ENCODE measurements around the gene ZNF669.

ZNF669 gene

DNA sequence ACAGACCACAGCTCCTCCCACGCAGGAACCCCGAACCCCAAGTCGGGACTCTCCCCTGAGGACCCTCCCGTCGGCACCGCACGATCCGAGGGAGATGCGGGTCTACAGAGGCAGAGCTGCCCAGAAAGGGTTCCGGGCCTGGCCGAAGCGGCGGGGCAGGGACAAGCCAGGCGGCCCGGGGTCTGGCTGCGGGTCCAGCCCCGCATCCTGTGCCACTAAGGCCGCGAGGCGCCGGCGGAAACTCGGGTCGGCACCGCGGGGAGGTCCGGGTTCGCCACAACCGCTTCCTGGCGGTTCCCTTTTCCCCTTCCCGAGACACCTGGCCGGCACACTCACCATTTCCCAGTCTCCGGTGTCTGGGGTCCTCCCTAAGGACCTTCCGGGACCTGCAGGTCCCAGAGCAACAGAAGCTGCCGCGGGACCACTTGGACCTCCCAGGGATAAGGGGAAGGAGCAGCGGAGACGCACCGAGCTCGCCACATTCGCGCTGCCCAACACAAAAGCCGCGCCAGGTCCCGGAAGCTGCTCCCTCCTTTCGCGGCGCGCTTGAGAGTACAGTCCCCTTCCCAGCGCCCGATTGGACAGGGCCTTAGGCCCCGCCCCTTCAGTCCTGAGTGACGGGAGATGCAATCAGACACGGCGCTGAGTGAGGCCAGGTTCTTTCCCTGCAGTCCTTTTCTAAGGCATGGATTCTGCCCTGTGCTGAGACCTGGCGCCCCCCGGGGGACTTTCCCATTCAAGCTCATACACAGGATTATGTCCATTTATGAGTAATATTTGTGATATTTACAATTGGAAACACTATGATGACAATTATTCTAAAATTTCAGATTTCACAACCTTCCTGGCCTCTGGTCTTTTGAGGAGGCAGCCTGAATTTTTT, 25.7 kb downstream of the ZNF669 start, which contains the start of gene ZNF670:
TSS of gene ZNF670 (minus strand) at position 554 of the 883 bp plus-strand sequence. CDS start at position 339, 215 bp downstream.
- Histone ChIP-seq H3K27me3 (ENCODE audit: insufficient read depth, low read length) (no peaks in the 10 kb centered on the region), H3K9me3 (ENCODE audit: low read length) (peaks cover 22% of the 10 kb centered on the region), H3K4me1 (ENCODE audit: insufficient read depth, low read length) (peaks cover 10% of the 10 kb centered on the region), H3K36me3 (ENCODE audit: insufficient read depth, low read length) (peaks cover 12% of the 10 kb centered on the region), H3K4me3 (ENCODE audit: low read length) (peak within 1 kb of the TSS; percentile 70), H2AFZ (ENCODE audit: low read depth, low read length) (peak within 1 kb of the TSS; percentile 86)

DNA sequence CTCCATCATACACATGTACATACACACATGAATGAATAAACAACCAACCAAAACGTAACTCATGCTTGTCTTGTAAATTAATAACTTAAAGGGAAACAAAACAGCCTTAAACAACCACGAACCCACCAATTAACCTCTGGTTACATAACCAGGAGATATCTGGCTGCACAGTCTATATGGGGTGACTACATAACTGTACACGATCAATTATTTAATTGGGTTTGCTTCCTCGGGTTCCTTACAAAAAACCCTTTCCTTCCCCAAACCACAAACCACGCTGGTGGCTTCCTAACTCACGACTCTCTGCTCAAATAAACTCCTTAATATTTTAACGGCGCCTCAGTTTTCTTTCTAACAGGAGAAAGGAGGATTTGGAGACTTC, 26.3 kb downstream of the ZNF669 start:
- Histone ChIP-seq H2AFZ (ENCODE audit: low read depth, low read length) (peak overlapping the region; percentile 86), H3K4me3 (ENCODE audit: low read length) (peak overlapping the region; percentile 70), H3K9me3 (ENCODE audit: low read length) (peaks cover 27% of the 10 kb centered on the region), H3K27me3 (ENCODE audit: insufficient read depth, low read length) (no peaks in the 10 kb centered on the region), H3K4me1 (ENCODE audit: insufficient read depth, low read length) (peaks cover 10% of the 10 kb centered on the region), H3K36me3 (ENCODE audit: insufficient read depth, low read length) (peaks cover 13% of the 10 kb centered on the region)

DNA sequence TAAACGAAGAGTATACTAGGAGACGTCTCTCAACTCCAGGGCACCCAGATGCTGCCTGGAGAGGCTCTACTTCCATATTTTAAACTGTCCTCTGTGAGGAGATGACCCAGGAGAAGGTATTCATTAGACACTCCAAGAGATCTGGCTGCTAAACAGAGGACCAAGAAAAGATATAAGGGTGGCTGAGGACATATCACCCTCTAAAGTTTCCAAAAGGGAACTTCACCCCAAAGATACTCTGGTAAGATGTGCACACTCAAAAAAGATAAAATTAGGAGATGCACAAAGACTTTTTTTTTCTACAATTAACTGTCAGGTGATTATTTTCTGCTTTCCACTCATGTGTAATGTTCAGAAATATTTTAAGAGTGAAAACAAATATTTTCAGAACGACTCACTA, 26.9 kb downstream of the ZNF669 start:
- Histone ChIP-seq H3K4me3 (ENCODE audit: low read length) (peak overlapping the region; percentile 70), H3K27me3 (ENCODE audit: insufficient read depth, low read length) (no peaks in the 10 kb centered on the region), H3K9me3 (ENCODE audit: low read length) (peaks cover 28% of the 10 kb centered on the region), H3K36me3 (ENCODE audit: insufficient read depth, low read length) (peaks cover 13% of the 10 kb centered on the region), H3K4me1 (ENCODE audit: insufficient read depth, low read length) (peaks cover 10% of the 10 kb centered on the region), H2AFZ (ENCODE audit: low read depth, low read length) (no peak overlapping the region)

DNA sequence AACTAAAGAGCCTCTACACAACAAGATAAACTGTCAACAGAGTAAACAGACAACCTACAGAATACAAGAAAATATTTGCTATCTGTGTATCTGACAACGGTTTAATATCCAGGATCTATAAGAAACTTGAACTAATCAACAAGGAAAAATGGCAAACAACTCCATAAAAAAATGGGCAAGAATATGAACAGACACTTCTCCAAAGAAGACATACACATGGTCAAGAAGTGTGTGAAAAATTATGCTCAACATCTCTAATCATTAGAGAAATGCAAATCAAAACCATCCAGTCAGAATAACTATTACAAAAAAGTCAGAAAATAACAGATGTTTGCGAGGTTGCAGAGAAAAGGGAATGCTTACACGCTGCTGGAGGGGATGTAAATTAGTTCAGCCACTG, 33.5 kb downstream of the ZNF669 start:
- H3K36me3 ChIP-seq (ENCODE audit: insufficient read depth, low read length) = peaks cover 13% of the 10 kb centered on the region
- H3K4me3 ChIP-seq (ENCODE audit: low read length) = no peak overlapping the region
- no peak overlapping the region for H2AFZ ChIP-seq (ENCODE audit: low read depth, low read length)
- H3K9me3 ChIP-seq (ENCODE audit: low read length) = peaks cover 42% of the 10 kb centered on the region
- H3K4me1 ChIP-seq (ENCODE audit: insufficient read depth, low read length) = no peaks in the 10 kb centered on the region
- no peaks in the 10 kb centered on the region for H3K27me3 ChIP-seq (ENCODE audit: insufficient read depth, low read length)

DNA sequence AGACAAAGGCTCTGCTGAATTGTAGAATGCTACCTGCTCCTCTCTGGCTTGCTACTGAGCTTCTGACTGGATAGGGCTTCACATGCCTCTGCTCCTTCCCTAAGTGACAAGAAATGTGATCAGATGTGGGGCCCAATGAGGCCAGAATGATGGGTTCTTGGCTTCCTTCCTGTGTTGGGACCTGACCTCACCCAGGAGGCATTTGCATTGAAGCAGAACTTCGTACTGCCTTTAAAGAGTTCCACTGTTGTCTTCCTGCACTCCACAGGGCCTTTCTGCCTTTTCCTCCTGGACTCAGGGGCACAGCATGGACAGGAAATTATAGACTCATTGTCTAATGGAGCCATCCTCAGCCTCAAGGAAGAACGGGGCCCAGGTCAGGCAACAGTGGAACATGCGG, 39.9 kb downstream of the ZNF669 start:
- Histone ChIP-seq H3K27me3 (ENCODE audit: insufficient read depth, low read length) (no peaks in the 10 kb centered on the region), H3K36me3 (ENCODE audit: insufficient read depth, low read length) (no peaks in the 10 kb centered on the region), H3K4me1 (ENCODE audit: insufficient read depth, low read length) (no peaks in the 10 kb centered on the region), H2AFZ (ENCODE audit: low read depth, low read length) (no peak overlapping the region), H3K4me3 (ENCODE audit: low read length) (no peak overlapping the region), H3K9me3 (ENCODE audit: low read length) (peaks cover 33% of the 10 kb centered on the region)

DNA sequence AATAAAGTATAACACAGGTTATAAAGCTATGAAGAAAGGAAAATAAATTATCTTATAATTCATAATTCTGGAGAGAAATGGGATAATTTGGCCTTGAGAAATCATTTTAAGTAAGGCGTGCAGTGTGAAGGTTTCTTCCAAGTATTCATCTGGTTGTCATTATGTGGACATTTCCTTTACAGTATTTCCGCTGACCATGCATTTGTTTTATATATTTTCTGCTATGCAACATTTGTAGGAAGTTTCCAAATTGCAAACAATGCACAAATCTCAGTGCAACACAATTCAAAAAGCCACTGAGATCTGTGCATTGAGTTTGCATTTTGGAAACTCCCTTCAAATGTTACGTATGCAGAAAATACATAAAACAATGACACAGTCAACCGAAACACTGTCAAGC, 43.4 kb downstream of the ZNF669 start:
- H3K36me3 ChIP-seq (ENCODE audit: insufficient read depth, low read length) = no peaks in the 10 kb centered on the region
- no peaks in the 10 kb centered on the region for H3K27me3 ChIP-seq (ENCODE audit: insufficient read depth, low read length)
- H3K9me3 ChIP-seq (ENCODE audit: low read length) = peaks cover 30% of the 10 kb centered on the region
- no peaks in the 10 kb centered on the region for H3K4me1 ChIP-seq (ENCODE audit: insufficient read depth, low read length)
- H3K4me3 ChIP-seq (ENCODE audit: low read length) = no peak overlapping the region
- H2AFZ ChIP-seq (ENCODE audit: low read depth, low read length) = no peak overlapping the region

DNA sequence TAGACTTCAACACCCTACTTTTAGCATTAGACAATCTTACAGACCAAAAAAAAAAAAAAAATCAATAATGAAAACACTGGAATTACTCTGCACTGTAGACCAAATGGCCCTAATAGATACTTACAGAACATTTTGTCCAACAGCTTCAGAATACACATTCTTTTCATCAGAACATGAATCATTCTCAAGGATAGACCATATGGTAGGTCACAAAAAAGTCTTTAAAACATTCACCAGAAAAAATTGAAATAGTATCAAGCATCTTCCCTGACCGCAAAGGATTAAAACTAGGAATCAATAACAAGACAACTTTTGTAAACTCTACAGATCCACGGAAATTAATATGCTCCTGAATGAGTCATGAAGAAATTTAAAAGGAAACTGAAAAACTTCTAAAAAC, 48.1 kb downstream of the ZNF669 start:
- H3K4me1 ChIP-seq (ENCODE audit: insufficient read depth, low read length) = no peaks in the 10 kb centered on the region
- peaks cover 5% of the 10 kb centered on the region for H3K36me3 ChIP-seq (ENCODE audit: insufficient read depth, low read length)
- H3K4me3 ChIP-seq (ENCODE audit: low read length) = no peak overlapping the region
- no peaks in the 10 kb centered on the region for H3K27me3 ChIP-seq (ENCODE audit: insufficient read depth, low read length)
- H3K9me3 ChIP-seq (ENCODE audit: low read length) = peaks cover 46% of the 10 kb centered on the region
- no peak overlapping the region for H2AFZ ChIP-seq (ENCODE audit: low read depth, low read length)

DNA sequence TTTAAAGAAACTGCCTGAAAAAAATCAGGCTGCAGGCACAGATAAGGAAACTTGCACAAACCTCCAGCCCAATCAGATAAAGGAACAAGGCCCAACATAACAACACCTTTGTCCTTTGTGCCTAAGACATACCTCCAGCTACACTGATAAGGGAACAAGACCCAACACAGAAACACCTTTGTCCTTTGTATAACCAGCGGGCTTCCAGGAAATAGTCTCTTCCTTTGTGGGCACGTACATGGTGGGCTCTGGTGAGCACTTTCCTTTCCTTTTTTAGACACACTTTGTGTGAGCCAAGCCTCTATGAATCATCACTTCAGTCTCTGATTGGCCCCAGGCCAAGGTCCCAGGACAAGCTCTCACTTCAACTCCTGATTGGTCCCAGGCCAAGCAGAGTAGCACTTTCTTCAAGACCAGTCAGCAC, 49.2 kb downstream of the ZNF669 start:
- H3K27me3 ChIP-seq (ENCODE audit: insufficient read depth, low read length) = no peaks in the 10 kb centered on the region
- peaks cover 48% of the 10 kb centered on the region for H3K9me3 ChIP-seq (ENCODE audit: low read length)
- peaks cover 5% of the 10 kb centered on the region for H3K36me3 ChIP-seq (ENCODE audit: insufficient read depth, low read length)
- H2AFZ ChIP-seq (ENCODE audit: low read depth, low read length) = no peak overlapping the region
- no peak overlapping the region for H3K4me3 ChIP-seq (ENCODE audit: low read length)
- H3K4me1 ChIP-seq (ENCODE audit: insufficient read depth, low read length) = no peaks in the 10 kb centered on the region

Data from neuron (in vitro differentiated cells).